ENCODE measurements around the gene RNF125.

- no peak for TF ChIP-seq YY1 (IDR thresholded peaks at IDR 0.05; ENCODE audit: insufficient read depth, insufficient read length)
- no peak for TF ChIP-seq ZNF274 (IDR thresholded peaks at IDR 0.05; ENCODE audit: low read depth, low read length)
These were observed 91.4 kb downstream of the RNF125 start for GRCh38 chr18:32110005-32110404.

Data from NT2/D1 (cell line).